Ovary (tissue), 9 donors: ENCODE measurements around the gene PJA1. TPM values are rescaled to one million over a fixed set of nuclear protein-coding genes. Genes with fewer than 3 reads are reported as not detected.

Experiments used
- DNase-seq, 5 donors: peaks; one replicate each; pipeline ENCODE4 v3.0.0-alpha.2; 2019 to 2020
- H3K27ac ChIP-seq, 2 donors: fragments of 200-600 bp; one replicate each; pipeline versions ENCODE4 v1.5.1 to v1.8.0; 2019 to 2022
- H3K27me3 ChIP-seq: fragments of 200-600 bp; one replicate; pipeline ENCODE4 v1.8.0; 2022
- H3K36me3 ChIP-seq: fragments of 200-600 bp; sonication (generic); one replicate; pipeline ENCODE4 v1.5.1; 2019
- H3K4me1 ChIP-seq: one replicate; pipeline ENCODE4 v1.8.1; 2013; ENCODE audit warnings: mild to moderate bottlenecking, moderate library complexity; ENCODE audit not compliant: insufficient read depth
- H3K4me3 ChIP-seq: fragments of 200-600 bp; sonication (generic); one replicate; pipeline ENCODE4 v1.5.1; 2017
- H3K9me3 ChIP-seq, 2 donors: fragments of 200-600 bp in 1 of 2; sonication (generic) in 1 of 2; one replicate each; pipeline versions ENCODE4 v1.5.1 to v1.8.1; 2013 to 2019; ENCODE audit warnings: mild to moderate bottlenecking in 1 of 2, moderate library complexity in 1 of 2
- CTCF ChIP-seq, 3 donors: fragments of 450-650 bp in 2 of 3; fragments of 200-600 bp in 1 of 3; IDR thresholded peaks; one replicate each; pipeline versions ENCODE4 v1.5.1 to v1.8.0; 2016 to 2022; ENCODE audit warnings: antibody characterized with exemption in 3 of 3, mild to moderate bottlenecking in 1 of 3
- EP300 ChIP-seq: sonication (generic); formaldehyde crosslinking; IDR thresholded peaks from one replicate; pipeline ENCODE4 v1.6.1; 2017; ENCODE audit warnings: antibody characterized with exemption
- POLR2A ChIP-seq: fragments of 450-650 bp; IDR thresholded peaks from one replicate; pipeline ENCODE4 v1.6.1; 2017; ENCODE audit warnings: antibody characterized with exemption, mild to moderate bottlenecking, moderate library complexity
- WGBS, 3 donors: extraction: QIAGEN DNeasy Blood & Tissue Kit in 1 of 3; methylation state at CpG; one replicate each; pipeline versions ENCODE4 v1.1.5 to v1.1.7; 2013 to 2017; 5-methylcytosine and 5-hydroxymethylcytosine counted together
- intact Hi-C, 4 donors: fragments of 100-400 bp; cut with DNase I; formaldehyde crosslinking; loops; one replicate each; pipeline versions ENCODE4 v1.11.0 to v1.15.1; 2022 to 2023
- polyA plus RNA-seq, 2 donors: library from polyadenylated mRNA; stranded (reverse); fragments of 200-250 nt in 1 of 2; fragments of 350-450 nt in 1 of 2; fragmentation: Illumina TruSeq in 1 of 2; extraction: RNeasy Lipid Tissue Mini Kit (QIAGEN cat#74804) in 1 of 2; gene quantifications; one replicate each; pipeline ENCODE4 v1.2.3, GENCODE V29; 2013 to 2014
- total RNA-seq, 7 donors: library from RNA; depleted of rRNA in 2 of 7; stranded (reverse); fragments of >200 nt in 2 of 7; fragmentation: NEBNext Ultra II Directional in 3 of 7; extraction: Animal tissue kit (Norgen Biotek cat#: 25700) in 3 of 7; gene quantifications; one replicate each; pipeline versions ENCODE4 v1.1.0 to v1.2.4, GENCODE V29; 2016 to 2023
- donor health status: DM: no; HTN: no; CAD: no; lungs with moderate emphysema.
- donor health status: DM: no; HTN: no; CAD: no.
- donor health status: Bipolar disorder and iron deficiency.
- donor health status: DM: yes; HTN: yes; CAD: no.
- donor health status: DM: no; HTN: no; CAD: no.
- donor health status: DM: yes; HTN: yes; CAD: no.

The PJA1 gene
- total and polyA plus RNA-seq, 9 donors: 17.2 to 68.0 (median 51.1) TPM

DNA sequence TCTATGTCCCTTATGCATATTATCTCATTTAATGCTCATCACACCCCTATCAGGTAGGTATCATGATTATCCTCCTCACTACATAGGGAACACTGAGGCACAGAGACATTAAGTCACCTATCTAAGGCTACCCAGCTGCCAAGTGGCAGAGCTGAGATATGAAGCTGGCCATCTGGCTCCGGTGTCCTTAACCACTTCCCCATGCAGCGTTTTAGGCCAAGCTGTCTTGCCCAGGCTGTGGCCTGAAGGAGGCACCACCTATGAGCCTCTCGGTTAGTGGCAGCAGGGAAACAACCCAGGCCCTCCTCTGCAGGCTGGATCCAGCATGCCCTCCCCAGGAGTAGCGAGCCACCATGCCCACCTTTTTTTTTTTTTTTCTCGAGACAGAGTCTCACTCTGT lies 16.3 kb downstream of the PJA1 start:
- Histone ChIP-seq H3K36me3 (no peaks in the 10 kb centered on the region), H3K27me3 (no peaks in the 10 kb centered on the region), H3K9me3 (no peaks in the 10 kb centered on the region), H3K4me3 (no peak overlapping the region), H3K27ac (no peak overlapping the region), H3K4me1 (no peaks in the 10 kb centered on the region)
- peak in 2 of 5 donors; percentile 3 to 11 for DNase-seq
- TF ChIP-seq CTCF (IDR thresholded peaks at IDR 0.05): no peak
- TF ChIP-seq POLR2A: no peak
- TF ChIP-seq EP300: no peak
- 70 to 80% (median 75%) methylated on average over 5 of the region's 5 CpGs for WGBS, 3 donors
- intact Hi-C loops: no loop called here

GRCh38 chrX:69146739-69147138 lies 18.5 kb downstream of the PJA1 start:
- Histone ChIP-seq H3K4me3 (no peak overlapping the region), H3K27me3 (no peaks in the 10 kb centered on the region), H3K9me3 (no peaks in the 10 kb centered on the region), H3K4me1 (no peaks in the 10 kb centered on the region), H3K27ac (no peak overlapping the region), H3K36me3 (no peaks in the 10 kb centered on the region)
- no peak for DNase-seq
- intact Hi-C loops: no loop called here
- no peak for TF ChIP-seq POLR2A
- 64 to 75% (median 70%) methylated on average over 4 of the region's 4 CpGs for WGBS, 3 donors

GRCh38 chrX:69145714-69146113 lies 19.5 kb downstream of the PJA1 start:
- WGBS, 3 donors: 80 to 83% (median 82%) methylated on average over 5 of the region's 5 CpGs
- intact Hi-C loops: no loop called here
- no peaks in the 10 kb centered on the region for H3K27me3 ChIP-seq
- no peaks in the 10 kb centered on the region for H3K4me1 ChIP-seq
- no peaks in the 10 kb centered on the region for H3K36me3 ChIP-seq
- H3K27ac ChIP-seq: no peak overlapping the region
- H3K4me3 ChIP-seq: no peak overlapping the region
- DNase-seq: peak in 1 of 5 donors; percentile 7
- no peaks in the 10 kb centered on the region for H3K9me3 ChIP-seq
- TF ChIP-seq EP300: no peak
- TF ChIP-seq POLR2A: no peak
- TF ChIP-seq CTCF (IDR thresholded peaks at IDR 0.05): no peak

DNA sequence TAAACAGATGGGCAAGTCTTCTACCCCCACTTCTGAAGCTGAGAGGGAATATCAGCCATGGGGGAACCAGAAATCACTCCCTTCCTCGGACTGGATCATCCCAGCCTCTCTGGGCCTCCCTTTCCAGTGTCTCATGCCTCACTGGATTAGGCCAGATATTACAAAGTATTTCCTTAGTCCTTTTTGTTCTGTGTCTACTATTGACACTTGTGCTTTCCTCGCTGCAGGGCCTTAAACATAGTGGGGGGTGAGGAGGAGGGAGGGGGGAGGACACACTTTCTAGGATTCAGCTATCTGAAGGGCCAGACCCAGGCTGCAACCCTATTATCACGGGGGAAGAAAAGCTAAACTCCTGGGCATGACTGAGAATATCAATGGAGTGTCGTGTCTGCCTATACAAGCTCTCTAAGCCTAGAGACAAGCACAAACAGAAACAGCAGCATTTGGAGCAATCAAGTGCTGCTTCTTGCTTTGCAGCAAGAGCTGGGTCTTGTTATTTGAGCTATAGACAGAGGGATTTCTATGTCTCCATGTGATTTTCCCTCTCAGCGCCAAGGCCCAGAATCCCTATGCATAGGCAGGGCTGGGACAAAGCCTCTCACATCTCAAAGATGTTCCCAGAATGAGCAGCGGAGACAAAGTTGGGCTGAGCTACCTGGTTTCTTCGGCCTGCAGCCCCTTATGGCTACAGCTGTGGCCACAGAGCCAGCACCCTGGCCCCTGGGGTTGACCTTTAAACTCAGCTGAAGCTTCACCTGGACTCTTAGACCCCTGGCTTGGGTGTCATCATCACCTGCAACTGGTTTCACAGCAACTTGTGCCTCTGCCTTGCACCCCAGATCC lies 20.2 kb downstream of the PJA1 start:
- Histone ChIP-seq H3K9me3 (no peaks in the 10 kb centered on the region), H3K27ac (no peak overlapping the region), H3K36me3 (no peaks in the 10 kb centered on the region), H3K4me1 (no peaks in the 10 kb centered on the region), H3K4me3 (no peak overlapping the region), H3K27me3 (no peaks in the 10 kb centered on the region)
- TF ChIP-seq CTCF (IDR thresholded peaks at IDR 0.05) (no peak), EP300 (no peak), POLR2A (no peak)
- intact Hi-C loops: no loop called here
- WGBS, 3 donors: 69 to 71% (median 70%) methylated on average over 7 of the region's 7 CpGs
- no peak for DNase-seq

GRCh38 chrX:69143530-69143929 lies 21.7 kb downstream of the PJA1 start:
- Histone ChIP-seq H3K9me3 (no peaks in the 10 kb centered on the region), H3K4me3 (no peak overlapping the region), H3K27me3 (no peaks in the 10 kb centered on the region), H3K36me3 (no peaks in the 10 kb centered on the region), H3K27ac (no peak overlapping the region), H3K4me1 (no peaks in the 10 kb centered on the region)
- intact Hi-C loops: no loop called here
- DNase-seq: peak in 1 of 5 donors; percentile 6
- no peak for TF ChIP-seq POLR2A
- TF ChIP-seq EP300: no peak
- TF ChIP-seq CTCF (IDR thresholded peaks at IDR 0.05): no peak
- 83 to 85% (median 84%) methylated on average over 7 of the region's 7 CpGs for WGBS, 3 donors
